Neuronal stem cell (in vitro differentiated cells): ENCODE measurements around the gene HTR7.

Experiments
- DNase-seq: peaks from one replicate; pipeline ENCODE4 v3.0.0-alpha.2; 2013; ENCODE audit warnings: low spot score
- H2AFZ ChIP-seq: one replicate; pipeline ENCODE4 v1.6.1; 2013; ENCODE audit warnings: mild to moderate bottlenecking, low read length, inconsistent platforms
- H2AK5ac ChIP-seq: 2 replicates; pipeline ENCODE4 v1.6.1; 2013; ENCODE audit warnings: low read depth, mild to moderate bottlenecking, inconsistent platforms, low read length, moderate library complexity, mixed read lengths
- H2BK120ac ChIP-seq: 2 replicates; pipeline ENCODE4 v1.6.1; 2013; ENCODE audit warnings: low read depth, mild to moderate bottlenecking, inconsistent platforms, low read length, moderate library complexity, mixed read lengths
- H2BK12ac ChIP-seq: one replicate; pipeline ENCODE4 v1.6.1; 2013; ENCODE audit warnings: low read length, inconsistent platforms
- H2BK15ac ChIP-seq: 2 replicates; pipeline ENCODE4 v1.6.1; 2013; ENCODE audit warnings: mild to moderate bottlenecking, low read length, inconsistent platforms, mixed read lengths
- H2BK5ac ChIP-seq: one replicate; pipeline ENCODE4 v1.6.1; 2013; ENCODE audit warnings: inconsistent platforms, mild to moderate bottlenecking, low read length, moderate library complexity
- H3K14ac ChIP-seq: one replicate; pipeline ENCODE4 v1.6.1; 2013; ENCODE audit warnings: low read length, inconsistent platforms
- H3K18ac ChIP-seq: 2 replicates; pipeline ENCODE4 v1.6.1; 2013; ENCODE audit warnings: low read length, inconsistent platforms
- H3K23ac ChIP-seq: 2 replicates; pipeline ENCODE4 v1.6.1; 2013; ENCODE audit warnings: low read depth, mild to moderate bottlenecking, mixed read lengths, low read length, inconsistent platforms; ENCODE audit not compliant: poor library complexity
- H3K27ac ChIP-seq: replicated peaks from 3 replicates; pipeline ENCODE4 v1.5.1; 2013; ENCODE audit warnings: low read length, inconsistent platforms
- H3K27me3 ChIP-seq, 3 experiments: 2 replicates each; pipeline ENCODE4 v1.6.1; 2013; ENCODE audit warnings: low read length in 3 of 3, mild to moderate bottlenecking in 2 of 3, inconsistent platforms in 1 of 3, low read depth in 1 of 3, mixed read lengths in 1 of 3, moderate library complexity in 1 of 3; ENCODE audit not compliant: control insufficient read depth in 3 of 3, insufficient read depth in 3 of 3
- H3K36me3 ChIP-seq, 2 donors: replicated peaks in 1 of 2; 2 replicates each; pipeline ENCODE4 v1.6.1; 2013; ENCODE audit warnings: low read length in 2 of 2; ENCODE audit not compliant: control insufficient read depth in 2 of 2, insufficient read depth in 2 of 2
- H3K4ac ChIP-seq: 2 replicates; pipeline ENCODE4 v1.6.1; 2013; ENCODE audit warnings: inconsistent platforms, mild to moderate bottlenecking, low read length, moderate library complexity
- H3K4me1 ChIP-seq, 2 donors: 1 replicate in 1 of 2; 2 replicates in 1 of 2; pipeline ENCODE4 v1.6.1; 2013; ENCODE audit warnings: low read length in 2 of 2, low read depth in 1 of 2; ENCODE audit not compliant: control insufficient read depth in 2 of 2, insufficient read depth in 1 of 2
- H3K4me2 ChIP-seq: one replicate; pipeline ENCODE4 v1.6.1; 2013; ENCODE audit warnings: mild to moderate bottlenecking, low read length, inconsistent platforms; ENCODE audit not compliant: insufficient read depth, poor library complexity, severe bottlenecking
- H3K4me3 ChIP-seq, 2 donors: 2 replicates each; pipeline ENCODE4 v1.5.1; 2013; ENCODE audit warnings: low read length in 2 of 2, mild to moderate bottlenecking in 2 of 2, inconsistent platforms in 1 of 2, moderate library complexity in 1 of 2
- H3K79me1 ChIP-seq: one replicate; pipeline ENCODE4 v1.6.1; 2013; ENCODE audit warnings: low read depth, mild to moderate bottlenecking, inconsistent platforms, low read length, moderate library complexity
- H3K9ac ChIP-seq: one replicate; pipeline ENCODE4 v1.6.1; 2013; ENCODE audit warnings: mild to moderate bottlenecking, low read depth, low read length, inconsistent platforms; ENCODE audit not compliant: poor library complexity
- H3K9me3 ChIP-seq, 2 donors: replicated peaks in 1 of 2; 2 replicates each; pipeline versions ENCODE3 to v1.6.1; 2013; ENCODE audit warnings: low read length in 2 of 2, mild to moderate bottlenecking in 2 of 2, inconsistent platforms in 1 of 2, low read depth in 1 of 2, mixed read lengths in 1 of 2, moderate library complexity in 1 of 2; ENCODE audit not compliant: control insufficient read depth in 2 of 2, insufficient read depth in 1 of 2
- H4K8ac ChIP-seq: one replicate; pipeline ENCODE4 v1.6.1; 2013; ENCODE audit warnings: low read depth, mild to moderate bottlenecking, inconsistent platforms, low read length, moderate library complexity
- H4K91ac ChIP-seq: one replicate; pipeline ENCODE4 v1.6.1; 2013; ENCODE audit warnings: low read length, low read depth, mild to moderate bottlenecking, inconsistent platforms; ENCODE audit not compliant: poor library complexity
- WGBS, 2 donors: extraction: QIAGEN DNeasy Blood & Tissue Kit; methylation state at CpG; one replicate each; pipeline ENCODE4 v1.1.7; 2013; ENCODE audit warnings: missing lambda C conversion rate in 2 of 2, mixed read lengths in 1 of 2; ENCODE audit not compliant: insufficient read length in 2 of 2, insufficient replicate concordance in 1 of 2; ENCODE audit errors: extremely low coverage in 2 of 2; 5-methylcytosine and 5-hydroxymethylcytosine counted together

Gene HTR7

GRCh38 chr10:90879062-90879461, 21.2 kb upstream of the HTR7 start:
- H3K36me3 ChIP-seq: peaks cover 14 to 96% of the 10 kb centered on the region in 2 donors
- H4K91ac ChIP-seq: no peak overlapping the region
- no peaks in the 10 kb centered on the region for H3K4me1 ChIP-seq
- no peak overlapping the region for H3K4me3 ChIP-seq
- H2AK5ac ChIP-seq: no peak overlapping the region
- H3K9me3 ChIP-seq: no peaks in the 10 kb centered on the region
- no peak overlapping the region for H2BK5ac ChIP-seq
- H3K27ac ChIP-seq: no peak overlapping the region
- no peak overlapping the region for H3K4ac ChIP-seq
- H2BK15ac ChIP-seq: no peak overlapping the region
- no peaks in the 10 kb centered on the region for H3K27me3 ChIP-seq
- no peak overlapping the region for H3K4me2 ChIP-seq
- no peak overlapping the region for H3K9ac ChIP-seq
- no peak overlapping the region for H2BK12ac ChIP-seq
- no peak overlapping the region for H3K14ac ChIP-seq
- no peak overlapping the region for H2BK120ac ChIP-seq
- H3K23ac ChIP-seq: no peak overlapping the region
- no peak overlapping the region for H2AFZ ChIP-seq
- H4K8ac ChIP-seq: no peak overlapping the region
- no peak overlapping the region for H3K18ac ChIP-seq
- H3K79me1 ChIP-seq: no peaks in the 10 kb centered on the region
- WGBS, 2 donors: no CpG with 5 or more reads among the region's 2 CpGs
- no peak for DNase-seq

GRCh38 chr10:90872648-90873020, 14.8 kb upstream of the HTR7 start:
- no CpG with 5 or more reads among the region's 8 CpGs for WGBS, 2 donors

GRCh38 chr10:90871766-90872647, 14.2 kb upstream of the HTR7 start, which contains the start of gene RPP30:
TSS of gene RPP30 (plus strand) at chr10:90871974. CDS start at chr10:90871987, 13 bp downstream.
- H3K4me1 ChIP-seq: peaks cover 4 to 5% of the 10 kb centered on the region in 2 donors
- peak within 1 kb of the TSS; percentile 60 for H3K4me2 ChIP-seq
- H3K36me3 ChIP-seq: peaks cover 10 to 27% of the 10 kb centered on the region in 2 donors
- H2BK120ac ChIP-seq: no peak within 1 kb of the TSS
- peaks cover 0 to 7% of the 10 kb centered on the region in 2 donors for H3K9me3 ChIP-seq
- H2BK5ac ChIP-seq: no peak within 1 kb of the TSS
- DNase-seq: peak; percentile 68
- peak within 1 kb of the TSS; percentile 1 for H3K27ac ChIP-seq
- no peak within 1 kb of the TSS for H3K23ac ChIP-seq
- no peak within 1 kb of the TSS for H2AK5ac ChIP-seq
- H3K18ac ChIP-seq: peak within 1 kb of the TSS; percentile 78
- no peak within 1 kb of the TSS for H3K14ac ChIP-seq
- H3K27me3 ChIP-seq: no peaks in the 10 kb centered on the region
- H3K4me3 ChIP-seq: peak within 1 kb of the TSS; percentile 95 to 97
- H2AFZ ChIP-seq: peak within 1 kb of the TSS; percentile 96
- H2BK15ac ChIP-seq: no peak within 1 kb of the TSS
- peak within 1 kb of the TSS; percentile 85 for H3K9ac ChIP-seq
- no peak within 1 kb of the TSS for H4K8ac ChIP-seq
- peaks cover 4% of the 10 kb centered on the region for H3K79me1 ChIP-seq
- WGBS, 2 donors: no CpG with 5 or more reads among the region's 43 CpGs
- H2BK12ac ChIP-seq: no peak within 1 kb of the TSS
- H4K91ac ChIP-seq: no peak within 1 kb of the TSS
- H3K4ac ChIP-seq: no peak within 1 kb of the TSS

More at GRCh38 chr10:90872648-90873020, 14.8 kb upstream of the HTR7 start:
- DNase-seq: no peak
- Histone ChIP-seq H3K4me3 (peak overlapping the region; percentile 95 to 97), H3K9ac (no peak overlapping the region), H3K27ac (no peak overlapping the region), H2AK5ac (no peak overlapping the region), H3K36me3 (peaks cover 10 to 33% of the 10 kb centered on the region in 2 donors), H2BK15ac (no peak overlapping the region), H4K8ac (no peak overlapping the region), H3K27me3 (no peaks in the 10 kb centered on the region), H3K18ac (no peak overlapping the region), H3K14ac (no peak overlapping the region), H2AFZ (peak overlapping the region; percentile 96), H2BK120ac (no peak overlapping the region), H2BK12ac (no peak overlapping the region), H3K4ac (no peak overlapping the region), H4K91ac (no peak overlapping the region), H3K4me2 (peak overlapping the region; percentile 60), H3K4me1 (peaks cover 4 to 5% of the 10 kb centered on the region in 2 donors), H2BK5ac (no peak overlapping the region), H3K79me1 (peaks cover 4% of the 10 kb centered on the region), H3K23ac (no peak overlapping the region), H3K9me3 (peaks cover 0 to 7% of the 10 kb centered on the region in 2 donors)

GRCh38 chr10:90871279-90871765, 13.5 kb upstream of the HTR7 start:
- Histone ChIP-seq H3K4me3 (peak overlapping the region; percentile 95 to 97), H3K9ac (no peak overlapping the region), H2BK12ac (no peak overlapping the region), H4K91ac (no peak overlapping the region), H2BK5ac (no peak overlapping the region), H3K18ac (no peak overlapping the region), H3K36me3 (peaks cover 4 to 20% of the 10 kb centered on the region in 2 donors), H3K4ac (no peak overlapping the region), H3K4me1 (peaks cover 4 to 5% of the 10 kb centered on the region in 2 donors), H4K8ac (no peak overlapping the region), H2AK5ac (no peak overlapping the region), H2BK15ac (no peak overlapping the region), H3K27ac (peak overlapping the region; percentile 1), H3K23ac (no peak overlapping the region), H2AFZ (peak overlapping the region; percentile 96), H2BK120ac (no peak overlapping the region), H3K27me3 (no peaks in the 10 kb centered on the region), H3K9me3 (peaks cover 0 to 7% of the 10 kb centered on the region in 2 donors), H3K14ac (no peak overlapping the region), H3K4me2 (peak overlapping the region; percentile 60), H3K79me1 (peaks cover 4% of the 10 kb centered on the region)
- peak; percentile 70 for DNase-seq
- no CpG with 5 or more reads among the region's 14 CpGs for WGBS, 2 donors
